Activated B cell treated with CpG ODN at 0.5 μM for 24 hours (primary cell): ENCODE measurements around the gene AASDHPPT. TPM values are rescaled to one million over a fixed set of nuclear protein-coding genes. Genes with fewer than 3 reads are reported as not detected.

Experiments used
- ATAC-seq: fragments of 200-7000 bp; cut with Tn5 transposase; one replicate; pipeline ENCODE4 v1.10.0; 2021; ENCODE audit warnings: low read depth, mild to moderate bottlenecking, moderate library complexity
- CTCF ChIA-PET: fragments of 350-600 bp; sonication (Branson Sonifier 250); formaldehyde crosslinking; loops from one replicate; lab custom pipeline; 2021; ENCODE audit warnings: antibody characterized with exemption; lab: Charles Lee
- POLR2A ChIA-PET: fragments of 350-600 bp; sonication (Branson Sonifier 250); formaldehyde crosslinking; loops from one replicate; lab custom pipeline; 2021; ENCODE audit warnings: antibody characterized with exemption; lab: Charles Lee
- DNase-seq: peaks from one replicate; pipeline ENCODE4 v3.0.0; 2022
- H3K27ac Mint-ChIP-seq: one replicate; pipeline ENCODE4 v1.8.0; 2020; ENCODE audit warnings: mixed read lengths
- H3K27me3 Mint-ChIP-seq: one replicate; pipeline ENCODE4 v1.8.0; 2021; ENCODE audit warnings: mixed read lengths
- H3K36me3 Mint-ChIP-seq: one replicate; pipeline ENCODE4 v1.8.0; 2021; ENCODE audit warnings: low read depth, mixed read lengths
- H3K4me1 Mint-ChIP-seq: one replicate; pipeline ENCODE4 v1.8.0; 2021; ENCODE audit warnings: mixed read lengths
- H3K4me3 Mint-ChIP-seq: one replicate; pipeline ENCODE4 v1.8.0; 2020; ENCODE audit warnings: mild to moderate bottlenecking, mixed read lengths
- H3K9me3 Mint-ChIP-seq: one replicate; pipeline ENCODE4 v1.8.0; 2020; ENCODE audit warnings: mixed read lengths
- intact Hi-C: fragments of 100-400 bp; cut with micrococcal nuclease; formaldehyde crosslinking; loops from one replicate; pipeline ENCODE4 v1.15.1; 2024
- total RNA-seq: library from RNA; stranded (reverse); gene quantifications from 2 replicates; pipeline ENCODE4 v1.2.3, GENCODE V29; 2022
- TF ChIP-seq, protein P1 (sequence below): fragments of 200-600 bp; IDR thresholded peaks from one replicate; pipeline ENCODE4 v1.8.0; 2022; ENCODE audit warnings: antibody characterized with exemption, mild to moderate bottlenecking

AASDHPPT gene
- total RNA-seq, 1 donor from 2014 or later: 29.6 TPM

DNA sequence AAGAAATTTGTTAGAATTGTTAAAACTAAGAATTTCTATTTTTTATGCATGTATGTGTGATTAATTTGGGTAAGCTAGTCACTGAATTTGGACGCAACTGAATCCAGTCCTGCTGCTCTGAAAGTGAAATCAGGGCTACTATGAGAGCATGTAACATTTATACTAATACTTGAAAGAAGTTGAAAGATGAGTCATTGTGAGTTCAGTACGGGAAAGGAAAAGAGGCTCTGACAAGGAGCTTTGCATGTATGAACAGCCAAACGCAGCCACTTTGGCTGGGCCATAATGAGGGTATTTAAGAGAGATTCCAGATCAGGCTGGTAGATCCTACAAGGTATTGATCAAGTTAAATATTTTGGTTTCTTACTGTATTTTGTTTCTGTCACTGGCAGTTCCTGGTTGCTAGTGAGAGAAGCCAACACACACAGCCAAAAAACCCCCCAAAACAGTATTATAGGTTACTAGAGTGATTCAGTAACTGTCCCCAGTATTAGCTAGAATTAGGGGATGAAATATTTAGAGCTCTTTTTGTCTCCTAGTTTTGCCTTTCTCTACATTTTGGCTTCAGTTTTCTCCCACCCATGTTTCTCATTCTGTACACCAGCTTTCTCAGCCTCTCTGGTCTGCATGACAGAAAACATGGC, 14.1 kb downstream of the AASDHPPT start:
- no peak for DNase-seq
- POLR2A ChIA-PET: interaction anchor here (1.1 kb wide), 1 partner anchor 14 kb away, joined by 7 read pairs; the partner anchor contains the start of genes AASDHPPT and KBTBD3
- peaks cover 19% of the 10 kb centered on the region for H3K4me1 Mint-ChIP-seq
- TF ChIP-seq, protein P1, sequence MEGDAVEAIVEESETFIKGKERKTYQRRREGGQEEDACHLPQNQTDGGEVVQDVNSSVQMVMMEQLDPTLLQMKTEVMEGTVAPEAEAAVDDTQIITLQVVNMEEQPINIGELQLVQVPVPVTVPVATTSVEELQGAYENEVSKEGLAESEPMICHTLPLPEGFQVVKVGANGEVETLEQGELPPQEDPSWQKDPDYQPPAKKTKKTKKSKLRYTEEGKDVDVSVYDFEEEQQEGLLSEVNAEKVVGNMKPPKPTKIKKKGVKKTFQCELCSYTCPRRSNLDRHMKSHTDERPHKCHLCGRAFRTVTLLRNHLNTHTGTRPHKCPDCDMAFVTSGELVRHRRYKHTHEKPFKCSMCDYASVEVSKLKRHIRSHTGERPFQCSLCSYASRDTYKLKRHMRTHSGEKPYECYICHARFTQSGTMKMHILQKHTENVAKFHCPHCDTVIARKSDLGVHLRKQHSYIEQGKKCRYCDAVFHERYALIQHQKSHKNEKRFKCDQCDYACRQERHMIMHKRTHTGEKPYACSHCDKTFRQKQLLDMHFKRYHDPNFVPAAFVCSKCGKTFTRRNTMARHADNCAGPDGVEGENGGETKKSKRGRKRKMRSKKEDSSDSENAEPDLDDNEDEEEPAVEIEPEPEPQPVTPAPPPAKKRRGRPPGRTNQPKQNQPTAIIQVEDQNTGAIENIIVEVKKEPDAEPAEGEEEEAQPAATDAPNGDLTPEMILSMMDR: no peak
- intact Hi-C loops: no loop called here
- no peaks in the 10 kb centered on the region for H3K27me3 Mint-ChIP-seq
- no peaks in the 10 kb centered on the region for H3K9me3 Mint-ChIP-seq
- no peak overlapping the region for H3K27ac Mint-ChIP-seq
- H3K36me3 Mint-ChIP-seq: peaks cover 69% of the 10 kb centered on the region
- CTCF ChIA-PET: no interaction called here
- no peak overlapping the region for H3K4me3 Mint-ChIP-seq
- ATAC-seq: no peak

DNA sequence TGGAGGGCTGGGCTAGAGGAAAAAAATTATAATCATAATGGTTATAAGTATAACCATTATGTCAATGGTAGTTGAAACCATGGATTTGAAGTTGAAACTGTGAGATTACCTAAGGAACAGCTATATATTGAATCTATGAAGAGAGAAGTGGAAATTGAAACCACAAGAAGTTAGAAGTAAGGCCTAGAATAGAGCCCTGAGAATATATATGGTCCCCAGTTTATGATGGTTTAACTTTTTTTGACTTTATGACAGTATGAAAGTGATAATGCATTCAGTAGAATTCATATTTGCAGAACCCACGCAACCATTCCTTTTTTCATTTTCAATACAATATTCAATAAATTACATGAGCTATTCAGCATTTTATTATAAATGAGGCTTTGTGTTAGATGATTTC, 15.0 kb downstream of the AASDHPPT start:
- ChIA-PET POLR2A (no interaction called here), CTCF (no interaction called here)
- Mint-ChIP-seq H3K27ac (no peak overlapping the region), H3K27me3 (no peaks in the 10 kb centered on the region), H3K4me3 (no peak overlapping the region), H3K4me1 (peaks cover 13% of the 10 kb centered on the region), H3K36me3 (peaks cover 73% of the 10 kb centered on the region), H3K9me3 (no peaks in the 10 kb centered on the region)
- TF ChIP-seq, protein P1: no peak
- intact Hi-C loops: no loop called here
- ATAC-seq: no peak
- no peak for DNase-seq

DNA sequence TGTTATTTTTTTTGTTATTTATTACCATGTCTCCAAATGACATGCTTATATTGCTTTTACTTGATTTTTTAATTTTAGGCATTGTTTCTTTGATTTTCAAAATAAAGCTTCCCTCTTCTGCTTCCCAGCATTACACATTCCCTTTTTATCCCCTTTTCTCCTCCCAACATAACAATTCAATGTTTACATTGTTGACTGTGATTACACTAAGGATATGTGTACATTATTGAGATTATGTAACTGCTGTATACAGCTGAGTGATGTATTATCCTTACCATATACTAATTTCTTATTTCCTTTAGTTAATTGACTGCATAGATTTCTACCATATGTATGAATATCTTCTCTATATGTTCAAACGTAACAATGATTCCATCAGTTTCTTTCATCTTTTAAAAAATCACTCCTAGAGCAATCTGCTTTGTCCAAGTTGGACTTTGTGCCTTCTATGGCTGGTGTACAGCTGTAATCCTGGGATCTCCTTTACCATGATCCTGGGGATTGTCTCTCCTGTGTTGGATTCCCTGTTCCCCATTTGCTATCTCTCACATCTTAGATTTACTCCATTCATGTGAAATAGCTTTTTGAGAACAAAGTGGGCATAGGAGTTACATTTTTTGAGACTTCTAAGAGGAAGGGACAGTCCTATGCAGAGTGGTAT, 21.6 kb downstream of the AASDHPPT start:
- DNase-seq: no peak
- Mint-ChIP-seq H3K9me3 (peaks cover 2% of the 10 kb centered on the region), H3K4me1 (no peaks in the 10 kb centered on the region), H3K27ac (no peak overlapping the region), H3K4me3 (no peak overlapping the region), H3K36me3 (peaks cover 44% of the 10 kb centered on the region), H3K27me3 (no peaks in the 10 kb centered on the region)
- intact Hi-C loops: no loop called here
- ChIA-PET CTCF (no interaction called here), POLR2A (interaction anchor here (1.2 kb wide), 1 partner anchor 22 kb away, joined by 3 read pairs; the partner anchor contains the start of gene KBTBD3)
- TF ChIP-seq, protein P1: no peak
- ATAC-seq: no peak

DNA sequence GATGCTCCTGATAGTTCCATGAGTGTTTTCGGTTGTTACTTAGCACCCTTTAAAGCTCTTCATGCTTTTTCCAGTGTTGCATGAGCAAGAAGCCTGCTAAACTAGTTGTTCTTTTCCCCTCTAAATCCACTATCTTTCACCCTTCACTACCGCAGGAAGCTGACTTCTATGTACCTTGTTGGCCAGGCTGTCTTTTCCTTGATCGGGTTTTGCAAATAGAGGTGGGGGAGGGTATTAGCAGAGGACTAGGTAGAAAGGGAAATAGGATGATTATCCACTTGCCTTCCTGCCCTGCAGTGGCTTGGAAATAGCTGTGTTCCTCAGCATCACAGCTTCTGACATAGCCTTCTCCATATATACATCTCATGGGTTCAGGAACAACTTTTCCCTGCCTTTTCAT, 23.9 kb downstream of the AASDHPPT start:
- no peak for ATAC-seq
- Mint-ChIP-seq H3K4me3 (no peak overlapping the region), H3K9me3 (peaks cover 2% of the 10 kb centered on the region), H3K4me1 (no peaks in the 10 kb centered on the region), H3K36me3 (peaks cover 26% of the 10 kb centered on the region), H3K27me3 (no peaks in the 10 kb centered on the region), H3K27ac (no peak overlapping the region)
- DNase-seq: no peak
- intact Hi-C loops: no loop called here
- CTCF ChIA-PET: no interaction called here
- POLR2A ChIA-PET: no interaction called here
- TF ChIP-seq, protein P1: no peak

DNA sequence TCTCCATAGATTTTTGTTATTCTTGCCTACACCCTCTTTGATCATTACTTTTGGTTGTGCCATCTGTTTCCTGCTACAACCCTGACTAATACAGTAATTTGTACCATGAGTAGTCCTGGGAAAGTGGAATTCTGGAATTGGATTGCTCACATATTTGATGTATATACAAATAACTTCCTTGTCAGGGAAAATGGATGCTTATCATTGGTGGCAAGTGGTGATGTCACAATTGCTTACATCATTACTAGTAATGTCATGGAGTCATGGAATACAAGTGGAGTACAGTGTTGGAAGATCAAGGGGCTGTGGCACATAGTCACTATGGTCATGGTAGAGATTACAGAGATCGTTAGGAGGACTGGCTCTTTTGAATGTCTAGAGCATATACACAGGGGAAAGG, 24.4 kb downstream of the AASDHPPT start:
- Mint-ChIP-seq H3K4me1 (no peaks in the 10 kb centered on the region), H3K27me3 (no peaks in the 10 kb centered on the region), H3K4me3 (no peak overlapping the region), H3K27ac (no peak overlapping the region), H3K36me3 (peaks cover 21% of the 10 kb centered on the region), H3K9me3 (peaks cover 2% of the 10 kb centered on the region)
- ATAC-seq: no peak
- POLR2A ChIA-PET: no interaction called here
- TF ChIP-seq, protein P1: no peak
- intact Hi-C loops: no loop called here
- CTCF ChIA-PET: no interaction called here
- no peak for DNase-seq
